GM18502 (cell line): ENCODE results near the gene SOWAHA.

Experiments
- ATAC-seq: cut with Tn5 transposase; IDR thresholded peaks from one replicate; pipeline ENCODE4 v1.9.1; 2021; ENCODE audit warnings: mild to moderate bottlenecking; ENCODE audit not compliant: unreplicated experiment, poor library complexity

The SOWAHA gene

DNA sequence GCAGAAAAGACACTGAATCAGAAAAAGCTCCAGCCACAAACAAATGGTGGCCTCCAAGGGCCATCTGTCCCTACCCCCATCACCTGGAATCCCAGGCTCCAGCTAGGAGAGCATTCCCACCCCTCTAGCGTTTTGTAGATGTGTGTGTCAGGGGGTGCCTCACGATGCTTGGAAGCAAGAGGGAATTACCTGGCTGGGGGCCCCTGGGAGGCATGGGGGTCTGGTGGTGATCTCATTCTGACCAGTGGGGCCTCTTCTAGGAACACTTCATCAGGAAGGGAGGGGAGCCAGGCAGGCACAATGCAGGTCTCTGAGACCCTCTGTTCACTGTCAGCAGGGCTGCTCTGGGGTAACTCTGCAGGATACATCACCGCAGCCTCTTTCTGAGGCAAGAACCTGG, 11.3 kb downstream of the SOWAHA start:
- ATAC-seq = no peak

DNA sequence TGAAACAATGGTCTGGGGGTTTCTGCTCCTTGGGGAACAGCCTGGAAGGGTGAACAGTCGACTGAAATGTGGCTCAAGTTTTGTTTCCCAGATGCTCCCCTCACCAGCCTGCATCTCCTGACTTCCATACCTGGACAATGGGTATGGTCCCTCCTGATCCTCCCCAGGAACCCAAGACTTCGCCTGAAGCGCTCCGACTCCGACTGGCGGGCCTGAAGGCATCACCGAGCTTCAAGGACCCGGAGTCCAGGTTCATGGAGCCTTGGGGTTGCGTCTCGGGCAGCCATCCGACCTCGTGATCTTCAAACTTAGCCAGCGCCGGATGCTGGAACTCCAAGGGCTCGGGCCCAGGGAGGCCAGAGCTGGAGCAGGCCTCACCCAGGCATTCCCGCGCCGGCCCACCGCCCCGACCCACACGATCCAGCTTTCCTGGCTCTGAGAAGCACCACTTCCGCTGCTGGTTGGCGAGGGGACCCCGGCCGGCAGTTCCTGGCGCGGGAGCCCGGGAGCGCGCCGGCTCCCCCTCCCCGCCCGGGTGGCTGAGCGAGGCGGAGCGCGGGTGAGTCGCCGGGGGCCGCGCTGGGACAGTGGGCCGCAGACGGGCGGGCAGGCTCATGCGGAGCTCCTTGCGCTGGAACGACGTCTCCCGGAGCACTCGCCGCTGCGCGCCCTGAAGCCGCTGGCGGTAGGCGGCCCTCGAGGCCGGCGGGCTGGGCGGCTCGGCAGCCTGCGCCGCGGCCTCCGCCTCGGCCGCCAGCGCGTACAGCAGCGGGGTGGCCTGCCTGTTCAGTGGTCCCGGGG, 12.1 kb downstream of the SOWAHA start:
- peak; percentile 9 for ATAC-seq

DNA sequence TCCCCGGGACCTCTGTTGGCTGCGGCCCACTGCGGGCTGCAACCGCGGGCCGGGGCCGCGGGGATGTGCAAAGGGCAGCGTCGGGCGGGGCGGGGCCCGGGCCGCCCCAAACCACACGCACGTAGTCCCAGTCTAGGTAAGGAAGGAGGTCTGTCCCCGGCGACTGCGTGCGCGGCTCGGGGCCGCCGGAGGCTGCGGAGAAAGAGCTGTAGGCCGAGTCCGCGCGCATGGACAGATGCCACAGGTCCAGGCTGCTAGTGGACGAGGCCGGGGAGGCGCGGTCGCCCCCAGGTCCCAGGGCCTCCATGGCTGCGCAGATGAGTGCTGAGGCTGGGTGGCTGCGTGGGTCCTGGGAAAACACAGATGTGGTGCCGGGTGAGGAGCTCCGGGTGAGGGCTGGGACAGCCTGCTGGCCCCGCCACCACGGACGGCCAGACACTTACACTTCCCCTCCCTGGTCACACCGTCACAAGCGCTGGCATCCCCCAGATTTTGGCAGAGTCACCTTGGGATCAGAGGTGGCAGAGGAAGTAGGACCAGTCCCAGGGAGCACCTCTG, 12.8 kb downstream of the SOWAHA start:
- ATAC-seq = peak; percentile 26

DNA sequence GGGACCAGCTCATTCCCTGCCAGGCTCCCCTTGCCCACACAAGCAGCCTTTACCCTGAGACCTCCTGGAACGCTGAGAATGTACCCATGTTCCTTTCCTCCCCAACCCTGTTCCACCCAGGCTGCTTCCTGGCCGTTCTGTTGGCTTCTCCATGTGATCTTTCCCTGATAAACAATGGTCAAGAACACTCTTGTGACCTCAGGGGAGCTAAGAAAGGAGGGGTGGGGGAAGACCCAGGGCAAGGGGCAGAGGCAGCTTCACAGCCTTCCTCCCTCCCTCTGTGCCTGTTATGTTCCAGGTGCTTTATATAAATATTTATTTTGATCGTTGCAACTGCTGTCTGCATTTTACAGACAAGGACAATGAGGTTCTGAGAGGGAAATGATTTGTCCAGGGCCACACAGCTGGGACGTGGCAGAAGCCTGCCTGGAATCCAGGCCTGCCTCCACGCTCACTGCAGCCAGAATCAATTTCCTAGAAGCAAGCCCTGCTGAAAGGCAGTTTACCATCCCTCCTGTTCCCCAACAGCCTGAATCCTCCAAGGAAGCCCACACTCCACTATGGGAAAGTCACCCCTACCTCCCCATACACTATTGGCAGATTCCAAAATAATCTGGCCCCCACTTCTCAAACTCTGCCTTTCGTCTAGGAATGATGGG, 13.5 kb downstream of the SOWAHA start:
- no peak for ATAC-seq

DNA sequence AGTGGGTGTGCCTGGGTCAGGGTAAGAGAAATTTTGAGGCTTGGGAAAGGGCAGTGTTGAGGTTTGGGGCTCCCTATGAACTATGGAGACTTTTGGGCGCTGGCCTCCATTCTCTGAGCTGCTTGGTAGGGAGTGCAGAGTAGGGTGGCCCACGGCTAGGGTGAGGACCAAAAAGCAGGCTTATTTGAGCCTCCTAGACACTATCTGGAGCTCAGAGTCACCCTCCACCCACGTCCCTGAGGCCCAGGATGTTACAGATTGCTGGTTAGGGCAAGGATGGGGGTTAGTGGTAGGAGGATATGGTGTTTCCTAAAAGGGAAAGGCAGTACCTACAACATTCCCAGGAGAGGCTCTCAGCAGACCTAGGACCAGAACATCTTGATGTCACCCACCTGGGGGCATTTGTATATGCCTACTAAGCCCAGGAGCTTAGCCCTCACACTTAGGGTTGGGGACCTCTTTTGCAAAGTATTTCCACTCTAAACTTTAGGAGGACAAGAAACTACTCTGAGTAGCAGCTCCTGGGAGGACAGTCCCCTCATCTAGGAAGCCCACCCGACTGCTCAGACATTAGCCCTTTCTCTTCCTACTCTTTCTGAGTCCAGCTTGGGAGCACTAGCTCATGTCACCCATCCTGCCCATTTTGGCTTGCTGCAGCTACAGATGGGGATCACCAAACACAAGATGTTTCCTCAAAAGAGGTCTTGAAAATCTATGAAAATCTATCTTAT, 15.0 kb downstream of the SOWAHA start:
- ATAC-seq = no peak

DNA sequence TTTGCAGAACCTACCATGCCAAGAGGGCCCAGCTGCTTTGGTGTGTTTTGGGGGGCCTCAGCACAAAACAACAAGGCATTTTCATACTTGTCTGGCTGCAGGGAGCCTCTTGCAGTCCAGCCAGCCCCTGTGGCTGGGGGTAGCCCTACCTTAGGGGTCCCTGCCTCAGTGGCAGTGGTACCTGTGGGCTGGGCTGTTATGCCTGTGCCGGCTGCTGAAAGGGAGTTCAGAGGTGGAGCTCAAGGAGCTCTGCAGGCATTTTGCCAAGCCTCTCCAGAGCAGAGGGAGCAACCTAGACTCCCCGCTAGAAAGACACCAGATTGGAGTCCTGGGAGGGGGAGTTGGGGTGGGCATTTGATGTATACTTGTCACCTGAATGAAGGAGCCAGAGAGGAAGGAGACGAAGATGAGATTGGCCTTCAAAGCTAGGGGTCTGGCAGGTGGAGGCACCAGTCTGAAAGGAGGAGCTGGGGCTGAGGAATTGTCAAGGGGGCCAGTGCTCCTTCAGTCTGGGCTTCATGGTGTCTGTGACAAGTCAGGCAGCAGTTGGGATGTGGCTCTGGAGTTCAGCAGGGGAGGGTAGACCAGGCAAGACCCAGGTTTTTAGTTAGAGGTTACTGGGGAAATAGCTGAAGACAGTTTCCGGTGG, 15.9 kb downstream of the SOWAHA start:
- ATAC-seq = no peak

DNA sequence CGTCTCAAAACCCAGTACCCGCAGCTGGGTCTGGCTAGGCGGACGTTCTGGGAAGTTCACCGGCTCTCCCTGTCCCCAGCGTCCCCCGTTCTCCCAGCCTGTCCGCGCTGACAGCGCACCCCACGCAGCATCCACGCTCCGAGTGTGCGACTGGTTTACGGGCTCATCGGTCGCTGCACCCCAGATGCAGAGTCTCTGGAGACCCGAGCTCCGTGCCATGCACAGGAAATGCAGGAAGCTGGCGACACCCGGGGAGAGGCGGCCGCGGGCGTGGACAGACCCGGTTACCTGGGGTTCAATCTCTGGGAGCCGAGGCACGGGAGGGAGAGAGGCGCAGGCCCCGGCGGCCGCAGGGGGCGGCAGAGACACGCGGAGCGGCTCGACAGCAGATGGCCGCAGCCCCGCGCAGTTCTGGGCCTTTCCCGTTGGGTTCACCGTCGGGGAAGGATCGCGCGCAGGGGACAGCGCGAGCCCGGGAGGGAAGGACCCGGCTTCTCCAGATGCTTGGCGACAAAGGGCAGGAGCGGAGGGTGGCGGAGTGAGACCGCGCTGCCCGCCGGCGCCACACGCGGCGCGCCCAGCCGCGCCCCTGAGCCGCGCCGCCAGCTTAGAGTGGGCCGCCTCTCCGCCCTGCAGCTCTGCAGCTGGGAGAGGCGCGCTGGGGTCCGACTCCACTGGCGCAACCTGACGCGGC, 16.8 kb downstream of the SOWAHA start:
- peak; percentile 70 for ATAC-seq

DNA sequence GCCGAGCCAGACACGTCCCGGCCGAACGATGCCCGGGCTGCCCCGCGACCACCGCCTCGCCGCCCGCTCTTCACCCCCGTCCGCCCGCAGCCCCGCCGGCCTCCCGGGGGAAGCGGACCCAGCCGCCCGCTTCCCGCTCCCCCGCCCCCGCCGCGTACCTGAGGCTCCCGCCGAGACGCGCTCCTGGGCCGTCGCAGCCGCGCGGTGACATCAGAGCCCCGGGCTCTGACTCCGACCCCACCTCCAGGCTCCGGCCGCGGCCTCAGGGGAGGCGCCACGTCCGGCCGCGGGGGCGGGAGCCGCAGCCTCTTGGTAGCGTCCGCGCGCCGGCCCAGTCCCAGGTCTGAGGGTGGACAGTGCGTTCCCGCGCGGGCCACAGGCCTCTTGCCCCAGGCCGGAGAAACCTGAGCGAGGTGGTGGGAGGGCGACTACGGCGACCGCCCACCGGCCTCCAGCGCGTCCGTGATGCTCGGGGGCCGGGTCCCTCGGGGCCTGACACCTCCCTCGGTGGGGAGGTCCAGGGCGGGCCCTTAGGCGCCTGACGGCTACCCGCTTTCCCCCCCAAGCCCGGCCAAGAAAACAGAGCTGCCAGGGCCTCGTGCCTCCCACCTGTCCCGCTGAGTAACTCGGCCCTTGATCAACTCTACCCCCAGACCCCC, 17.5 kb downstream of the SOWAHA start, which contains the start of gene SHROOM1:
Gene SHROOM1 (minus strand): TSS at position 212 of the 659 bp plus-strand sequence. CDS start 4,507 bp downstream, outside the sequence.
- ATAC-seq = peak; percentile 68

DNA sequence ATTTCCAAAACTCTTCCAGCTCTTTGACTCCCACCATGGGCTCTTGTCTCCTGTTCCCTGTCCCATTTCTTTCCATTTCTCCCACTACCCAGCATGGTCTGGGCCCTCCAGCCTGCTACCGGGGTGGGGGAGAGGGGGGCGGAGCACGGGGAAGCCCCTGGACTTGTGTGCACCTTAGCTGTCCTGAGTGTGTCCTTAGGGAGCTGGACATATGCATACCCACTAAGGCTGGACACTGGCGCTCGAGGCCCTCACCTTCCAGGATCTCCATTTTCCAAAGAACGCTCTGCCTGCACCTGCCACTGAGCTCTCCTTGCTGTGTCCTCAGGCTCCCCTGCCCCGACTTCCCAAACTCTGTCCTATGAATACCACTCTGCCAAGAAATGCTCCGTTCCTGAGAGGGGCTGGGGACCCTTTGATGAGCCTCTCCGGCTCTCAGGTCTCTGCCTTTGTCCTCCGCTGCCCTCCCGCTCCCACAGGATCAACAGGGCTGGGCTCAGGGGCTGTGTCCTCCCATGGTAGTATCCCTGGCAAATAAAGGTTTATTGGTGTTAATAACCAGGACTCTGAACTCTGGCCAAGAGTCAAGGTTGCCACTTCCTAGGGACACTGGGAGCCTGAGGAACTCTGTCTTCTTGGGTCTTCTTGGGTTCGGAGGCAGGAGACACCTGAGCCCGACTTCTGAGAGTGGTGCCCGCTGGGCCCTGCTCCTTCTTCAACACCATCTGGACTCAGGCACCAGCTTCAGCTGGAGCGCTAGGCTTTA, 18.2 kb downstream of the SOWAHA start:
- ATAC-seq = no peak

DNA sequence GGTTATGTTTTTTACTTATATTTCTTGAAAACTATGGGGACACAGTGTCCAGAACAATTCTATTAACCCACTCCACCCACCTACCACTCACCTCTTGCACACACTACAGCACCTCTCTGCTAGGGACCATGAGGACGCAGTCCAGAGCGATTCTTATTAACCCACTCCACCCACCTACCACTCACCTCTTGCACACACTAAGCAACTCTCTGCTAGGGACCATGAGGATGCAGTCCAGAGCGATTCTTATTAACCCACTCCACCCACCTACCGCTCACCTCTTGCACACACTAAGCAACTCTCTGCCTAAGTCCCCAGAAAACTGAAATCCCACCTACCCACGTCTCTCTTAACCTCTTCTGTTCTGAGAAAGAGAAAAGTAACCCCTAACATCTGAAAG, 19.5 kb downstream of the SOWAHA start:
- ATAC-seq = no peak

DNA sequence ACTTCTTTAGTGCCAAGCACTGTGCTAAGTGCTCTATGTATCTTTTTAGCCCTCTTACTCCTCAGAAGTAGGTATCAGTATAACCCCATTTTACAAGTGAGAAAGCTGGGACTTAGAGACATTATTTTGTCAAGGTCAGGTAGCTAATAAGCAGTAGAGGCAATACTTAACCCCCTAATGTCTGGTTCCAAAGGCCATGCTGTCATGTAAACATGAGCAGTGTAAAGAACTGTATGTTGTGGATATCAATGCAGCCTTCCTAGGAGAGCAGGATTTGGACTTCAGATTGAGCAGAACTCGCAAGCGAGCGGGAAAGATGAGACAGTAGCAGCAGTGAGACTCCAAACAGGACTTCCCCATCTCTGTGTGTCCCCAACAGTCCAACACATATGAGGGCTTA, 21.0 kb downstream of the SOWAHA start:
- no peak for ATAC-seq

DNA sequence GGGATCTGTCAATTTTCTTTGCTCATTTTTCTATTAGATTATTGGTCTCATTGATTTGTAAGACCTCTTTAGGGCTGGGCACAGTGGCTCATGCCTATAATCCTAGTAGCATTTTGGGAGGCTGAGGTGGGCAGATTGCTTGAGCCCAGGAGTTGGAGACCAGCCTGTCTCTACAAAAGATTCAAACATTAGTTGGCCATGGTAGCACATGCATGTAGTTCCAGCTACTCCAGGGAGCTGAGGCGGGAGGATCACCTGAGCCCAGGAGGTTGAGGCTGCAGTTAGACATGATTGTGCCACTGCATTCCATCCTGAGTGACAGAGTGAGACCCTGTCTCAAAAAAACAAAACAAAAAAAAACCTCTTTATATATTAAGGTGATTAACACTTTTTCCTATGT, 23.8 kb downstream of the SOWAHA start:
- no peak for ATAC-seq

DNA sequence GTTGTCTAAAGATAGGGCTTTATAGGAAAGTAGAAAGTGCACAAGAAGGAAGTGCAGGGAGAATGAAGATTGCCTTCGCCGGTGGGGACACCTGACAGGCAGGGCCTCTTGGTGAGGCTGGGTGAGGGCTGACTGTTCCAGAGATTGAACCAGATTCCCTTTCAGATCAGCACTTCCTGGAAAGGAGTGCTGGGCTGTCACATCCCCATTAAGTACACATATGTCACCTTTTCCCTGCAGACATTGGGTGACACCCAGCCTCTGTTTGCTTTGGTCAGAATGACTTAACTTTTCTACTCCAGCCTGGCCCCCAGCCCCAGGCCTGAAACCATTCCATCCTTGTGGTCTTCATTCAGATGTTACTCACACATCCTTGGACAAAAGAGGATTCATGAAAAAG, 24.8 kb downstream of the SOWAHA start:
- ATAC-seq = no peak

DNA sequence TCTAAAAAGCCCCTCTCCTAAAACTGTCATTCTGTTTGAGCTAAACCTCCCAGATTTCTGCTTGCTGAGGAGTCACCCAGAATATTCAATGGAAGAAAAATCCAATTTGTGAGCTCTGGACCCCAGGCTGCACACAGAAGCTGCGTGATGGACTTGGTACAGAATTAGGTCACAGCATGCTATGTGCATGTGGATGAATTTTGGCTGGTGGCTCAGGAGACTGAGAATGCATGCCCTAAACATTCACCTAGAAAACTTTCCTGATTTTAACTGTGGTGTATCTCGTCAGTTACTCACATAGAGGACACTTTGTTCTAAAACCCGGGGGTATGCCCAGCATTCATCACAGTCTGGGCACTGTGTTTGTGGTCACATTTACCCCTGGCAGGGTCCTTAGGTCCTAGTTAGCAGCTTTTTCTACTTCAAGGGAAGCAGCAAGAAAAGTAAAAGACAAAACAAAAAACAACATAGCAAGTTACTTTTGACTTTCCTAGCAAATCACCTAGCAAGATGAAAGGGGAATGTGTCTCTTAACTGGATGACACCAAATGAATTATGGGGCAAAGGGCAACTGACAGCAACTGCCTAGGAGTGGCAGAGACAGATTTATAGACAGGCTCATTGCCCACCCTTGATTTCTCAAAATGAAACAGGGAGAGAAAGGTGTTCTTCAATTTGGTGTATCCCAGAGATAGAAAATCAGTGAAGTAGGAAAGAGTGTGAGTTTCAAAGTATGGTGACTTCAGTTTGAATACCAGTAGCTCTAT, 25.6 kb downstream of the SOWAHA start:
- ATAC-seq = no peak

DNA sequence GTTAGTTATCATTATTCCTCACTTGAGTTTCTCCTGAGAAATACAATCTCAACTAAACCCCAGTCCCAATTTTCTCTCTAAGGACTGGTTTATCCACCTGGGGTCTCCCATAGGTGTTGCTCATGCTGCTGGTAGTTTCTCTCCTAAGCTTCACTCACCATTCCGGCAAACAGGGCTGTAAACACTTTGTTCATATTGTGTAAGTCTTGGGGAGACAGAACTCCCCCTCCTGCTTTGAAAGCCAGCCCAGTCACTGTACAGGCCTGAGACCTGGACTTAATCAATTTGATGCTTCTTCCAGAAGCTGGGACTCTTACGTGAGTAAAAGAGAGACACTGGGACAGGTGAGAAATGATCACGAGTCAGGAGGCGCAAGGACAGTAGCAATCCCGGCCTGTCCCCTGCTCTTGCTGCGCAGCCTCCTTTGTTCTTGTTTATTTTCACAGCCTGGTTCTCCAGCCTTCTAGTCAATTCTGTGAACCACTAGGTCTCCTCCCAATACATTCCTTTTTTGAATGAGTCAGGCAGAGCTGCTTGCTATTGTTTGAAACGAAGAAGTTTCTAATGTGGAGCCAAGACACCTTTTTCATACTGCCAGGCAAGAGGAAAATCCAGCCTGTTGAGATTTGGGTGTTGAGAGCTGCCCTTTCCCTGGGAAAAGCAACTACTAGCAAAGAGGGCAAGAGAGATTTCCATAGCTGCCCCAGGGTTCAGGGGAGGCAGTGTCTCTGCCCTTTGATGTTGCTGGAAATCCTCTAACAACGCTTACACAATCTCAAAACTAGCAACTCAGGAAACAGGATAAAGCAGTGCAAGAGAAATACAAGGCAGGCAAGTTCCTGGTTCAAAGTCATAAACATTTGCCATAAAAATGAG, 26.6 kb downstream of the SOWAHA start:
- no peak for ATAC-seq

DNA sequence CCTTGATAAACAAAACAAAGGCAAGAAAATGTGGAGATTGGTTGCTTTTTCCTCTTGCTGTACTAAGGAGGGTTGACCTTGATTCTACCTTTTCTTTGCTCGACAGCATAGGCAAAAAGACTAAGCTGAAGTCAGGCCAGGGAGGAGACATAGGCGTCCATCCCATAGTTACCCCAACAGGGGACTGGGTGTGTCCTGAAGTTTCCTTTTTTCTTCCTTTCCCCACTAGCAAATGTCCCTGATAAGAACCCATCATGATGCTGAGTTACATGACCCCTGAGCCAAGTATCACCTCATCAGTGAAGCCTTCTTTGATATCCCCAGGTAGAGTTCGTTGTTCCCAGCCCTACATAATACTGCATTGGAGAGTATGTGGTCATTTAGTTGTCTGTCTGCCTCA, 27.2 kb downstream of the SOWAHA start:
- ATAC-seq = no peak

DNA sequence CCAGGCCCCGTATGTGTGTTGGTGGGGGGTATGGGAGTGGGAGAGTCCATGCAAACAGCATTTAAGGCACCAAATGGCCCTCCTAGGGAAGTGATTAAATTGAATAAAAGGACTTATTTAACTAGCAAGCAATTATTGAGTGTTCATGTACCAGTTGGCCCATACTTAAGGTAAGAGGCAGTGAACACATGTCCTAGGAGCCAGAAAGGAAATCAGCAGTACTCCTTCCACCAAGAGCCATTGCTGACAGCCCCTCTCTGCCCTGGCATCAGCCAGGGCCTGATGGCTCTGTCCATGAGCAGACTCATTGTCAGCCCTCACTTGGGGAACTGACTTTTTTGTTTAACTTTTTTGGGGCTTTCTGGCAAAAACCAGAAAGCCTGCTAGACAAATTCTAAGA, 27.8 kb downstream of the SOWAHA start:
- no peak for ATAC-seq
